Neuronal stem cell (in vitro differentiated cells): ENCODE data around the gene ALCAM.
A peak's percentile ranks its signal among the peaks of the same experiment; 100 is the strongest.

ENCODE experiments used
- DNase-seq: peaks from one replicate; pipeline ENCODE4 v3.0.0-alpha.2; 2013; ENCODE audit warnings: low spot score
- H2AFZ ChIP-seq: one replicate; pipeline ENCODE4 v1.6.1; 2013; ENCODE audit warnings: mild to moderate bottlenecking, low read length, inconsistent platforms
- H2AK5ac ChIP-seq: 2 replicates; pipeline ENCODE4 v1.6.1; 2013; ENCODE audit warnings: low read depth, mild to moderate bottlenecking, inconsistent platforms, low read length, moderate library complexity, mixed read lengths
- H2BK120ac ChIP-seq: 2 replicates; pipeline ENCODE4 v1.6.1; 2013; ENCODE audit warnings: low read depth, mild to moderate bottlenecking, inconsistent platforms, low read length, moderate library complexity, mixed read lengths
- H2BK12ac ChIP-seq: one replicate; pipeline ENCODE4 v1.6.1; 2013; ENCODE audit warnings: low read length, inconsistent platforms
- H2BK15ac ChIP-seq: 2 replicates; pipeline ENCODE4 v1.6.1; 2013; ENCODE audit warnings: mild to moderate bottlenecking, low read length, inconsistent platforms, mixed read lengths
- H2BK5ac ChIP-seq: one replicate; pipeline ENCODE4 v1.6.1; 2013; ENCODE audit warnings: inconsistent platforms, mild to moderate bottlenecking, low read length, moderate library complexity
- H3K14ac ChIP-seq: one replicate; pipeline ENCODE4 v1.6.1; 2013; ENCODE audit warnings: low read length, inconsistent platforms
- H3K18ac ChIP-seq: 2 replicates; pipeline ENCODE4 v1.6.1; 2013; ENCODE audit warnings: low read length, inconsistent platforms
- H3K23ac ChIP-seq: 2 replicates; pipeline ENCODE4 v1.6.1; 2013; ENCODE audit warnings: low read depth, mild to moderate bottlenecking, mixed read lengths, low read length, inconsistent platforms; ENCODE audit not compliant: poor library complexity
- H3K27ac ChIP-seq: replicated peaks from 3 replicates; pipeline ENCODE4 v1.5.1; 2013; ENCODE audit warnings: low read length, inconsistent platforms
- H3K27me3 ChIP-seq, 3 experiments: 2 replicates each; pipeline ENCODE4 v1.6.1; 2013; ENCODE audit warnings: low read length in 3 of 3, mild to moderate bottlenecking in 2 of 3, inconsistent platforms in 1 of 3, low read depth in 1 of 3, mixed read lengths in 1 of 3, moderate library complexity in 1 of 3; ENCODE audit not compliant: control insufficient read depth in 3 of 3, insufficient read depth in 3 of 3
- H3K36me3 ChIP-seq, 2 donors: replicated peaks in 1 of 2; 2 replicates each; pipeline ENCODE4 v1.6.1; 2013; ENCODE audit warnings: low read length in 2 of 2; ENCODE audit not compliant: control insufficient read depth in 2 of 2, insufficient read depth in 2 of 2
- H3K4ac ChIP-seq: 2 replicates; pipeline ENCODE4 v1.6.1; 2013; ENCODE audit warnings: inconsistent platforms, mild to moderate bottlenecking, low read length, moderate library complexity
- H3K4me1 ChIP-seq, 2 donors: 1 replicate in 1 of 2; 2 replicates in 1 of 2; pipeline ENCODE4 v1.6.1; 2013; ENCODE audit warnings: low read length in 2 of 2, low read depth in 1 of 2; ENCODE audit not compliant: control insufficient read depth in 2 of 2, insufficient read depth in 1 of 2
- H3K4me2 ChIP-seq: one replicate; pipeline ENCODE4 v1.6.1; 2013; ENCODE audit warnings: mild to moderate bottlenecking, low read length, inconsistent platforms; ENCODE audit not compliant: insufficient read depth, poor library complexity, severe bottlenecking
- H3K4me3 ChIP-seq, 2 donors: 2 replicates each; pipeline ENCODE4 v1.5.1; 2013; ENCODE audit warnings: low read length in 2 of 2, mild to moderate bottlenecking in 2 of 2, inconsistent platforms in 1 of 2, moderate library complexity in 1 of 2
- H3K79me1 ChIP-seq: one replicate; pipeline ENCODE4 v1.6.1; 2013; ENCODE audit warnings: low read depth, mild to moderate bottlenecking, inconsistent platforms, low read length, moderate library complexity
- H3K9ac ChIP-seq: one replicate; pipeline ENCODE4 v1.6.1; 2013; ENCODE audit warnings: mild to moderate bottlenecking, low read depth, low read length, inconsistent platforms; ENCODE audit not compliant: poor library complexity
- H3K9me3 ChIP-seq, 2 donors: replicated peaks in 1 of 2; 2 replicates each; pipeline versions ENCODE3 to v1.6.1; 2013; ENCODE audit warnings: low read length in 2 of 2, mild to moderate bottlenecking in 2 of 2, inconsistent platforms in 1 of 2, low read depth in 1 of 2, mixed read lengths in 1 of 2, moderate library complexity in 1 of 2; ENCODE audit not compliant: control insufficient read depth in 2 of 2, insufficient read depth in 1 of 2
- H4K8ac ChIP-seq: one replicate; pipeline ENCODE4 v1.6.1; 2013; ENCODE audit warnings: low read depth, mild to moderate bottlenecking, inconsistent platforms, low read length, moderate library complexity
- H4K91ac ChIP-seq: one replicate; pipeline ENCODE4 v1.6.1; 2013; ENCODE audit warnings: low read length, low read depth, mild to moderate bottlenecking, inconsistent platforms; ENCODE audit not compliant: poor library complexity
- WGBS, 2 donors: extraction: QIAGEN DNeasy Blood & Tissue Kit; methylation state at CpG; one replicate each; pipeline ENCODE4 v1.1.7; 2013; ENCODE audit warnings: missing lambda C conversion rate in 2 of 2, mixed read lengths in 1 of 2; ENCODE audit not compliant: insufficient read length in 2 of 2, insufficient replicate concordance in 1 of 2; ENCODE audit errors: extremely low coverage in 2 of 2; 5-methylcytosine and 5-hydroxymethylcytosine counted together

Gene ALCAM

GRCh38 chr3:105515372-105515771 is 148.7 kb downstream of the ALCAM start:
- no peaks in the 10 kb centered on the region for H3K9me3 ChIP-seq
- H3K27ac ChIP-seq: no peak overlapping the region
- no peak overlapping the region for H3K23ac ChIP-seq
- H3K27me3 ChIP-seq: no peaks in the 10 kb centered on the region
- H2AK5ac ChIP-seq: no peak overlapping the region
- H4K8ac ChIP-seq: no peak overlapping the region
- no peak for DNase-seq
- H3K79me1 ChIP-seq: no peaks in the 10 kb centered on the region
- no peaks in the 10 kb centered on the region for H3K36me3 ChIP-seq
- H3K18ac ChIP-seq: no peak overlapping the region
- no peak overlapping the region for H3K9ac ChIP-seq
- no peak overlapping the region for H3K14ac ChIP-seq
- H3K4me3 ChIP-seq: no peak overlapping the region
- no CpG with 5 or more reads among the region's 2 CpGs for WGBS, 2 donors
- H2BK12ac ChIP-seq: no peak overlapping the region
- H3K4ac ChIP-seq: no peak overlapping the region
- no peaks in the 10 kb centered on the region for H3K4me1 ChIP-seq
- no peak overlapping the region for H2BK120ac ChIP-seq
- no peak overlapping the region for H4K91ac ChIP-seq
- no peak overlapping the region for H3K4me2 ChIP-seq
- no peak overlapping the region for H2BK15ac ChIP-seq
- H2BK5ac ChIP-seq: no peak overlapping the region
- no peak overlapping the region for H2AFZ ChIP-seq

GRCh38 chr3:105516972-105517371 is 150.3 kb downstream of the ALCAM start:
- no peak overlapping the region for H2BK5ac ChIP-seq
- no peak overlapping the region for H2AFZ ChIP-seq
- H2BK15ac ChIP-seq: no peak overlapping the region
- no peak overlapping the region for H4K8ac ChIP-seq
- H3K18ac ChIP-seq: no peak overlapping the region
- H3K4ac ChIP-seq: no peak overlapping the region
- no peak for DNase-seq
- no peak overlapping the region for H3K9ac ChIP-seq
- no peak overlapping the region for H3K4me3 ChIP-seq
- no peak overlapping the region for H4K91ac ChIP-seq
- WGBS, 2 donors: no CpG with 5 or more reads among the region's 6 CpGs
- no peaks in the 10 kb centered on the region for H3K27me3 ChIP-seq
- no peaks in the 10 kb centered on the region for H3K4me1 ChIP-seq
- no peaks in the 10 kb centered on the region for H3K9me3 ChIP-seq
- H2AK5ac ChIP-seq: no peak overlapping the region
- H3K23ac ChIP-seq: no peak overlapping the region
- no peaks in the 10 kb centered on the region for H3K79me1 ChIP-seq
- H3K27ac ChIP-seq: no peak overlapping the region
- no peak overlapping the region for H3K4me2 ChIP-seq
- H3K36me3 ChIP-seq: no peaks in the 10 kb centered on the region
- H2BK12ac ChIP-seq: no peak overlapping the region
- no peak overlapping the region for H2BK120ac ChIP-seq
- no peak overlapping the region for H3K14ac ChIP-seq

- Histone ChIP-seq H3K9ac (no peak overlapping the region), H3K23ac (no peak overlapping the region), H3K4me3 (no peak overlapping the region), H3K27me3 (no peaks in the 10 kb centered on the region), H4K8ac (no peak overlapping the region), H2BK120ac (no peak overlapping the region), H3K9me3 (no peaks in the 10 kb centered on the region), H3K4ac (no peak overlapping the region), H3K27ac (no peak overlapping the region), H2BK5ac (no peak overlapping the region), H3K18ac (no peak overlapping the region), H4K91ac (no peak overlapping the region), H2AFZ (no peak overlapping the region), H3K36me3 (no peaks in the 10 kb centered on the region), H2BK15ac (no peak overlapping the region), H2BK12ac (no peak overlapping the region), H3K4me2 (no peak overlapping the region), H3K14ac (no peak overlapping the region), H3K4me1 (no peaks in the 10 kb centered on the region), H3K79me1 (no peaks in the 10 kb centered on the region), H2AK5ac (no peak overlapping the region)
- no peak for DNase-seq
Measured at GRCh38 chr3:105518203-105518602, 151.5 kb downstream of the ALCAM start.

- Histone ChIP-seq H2BK5ac (no peak overlapping the region), H3K4me2 (no peak overlapping the region), H2BK15ac (no peak overlapping the region), H3K79me1 (no peaks in the 10 kb centered on the region), H2BK12ac (no peak overlapping the region), H3K18ac (no peak overlapping the region), H2AK5ac (no peak overlapping the region), H3K4me3 (no peak overlapping the region), H3K27me3 (no peaks in the 10 kb centered on the region), H4K91ac (no peak overlapping the region), H2BK120ac (no peak overlapping the region), H3K14ac (no peak overlapping the region), H4K8ac (no peak overlapping the region), H3K9ac (no peak overlapping the region), H2AFZ (no peak overlapping the region), H3K27ac (no peak overlapping the region), H3K4me1 (no peaks in the 10 kb centered on the region), H3K23ac (no peak overlapping the region), H3K4ac (no peak overlapping the region), H3K9me3 (no peaks in the 10 kb centered on the region), H3K36me3 (no peaks in the 10 kb centered on the region)
- no CpG with 5 or more reads among the region's 4 CpGs for WGBS, 2 donors
- DNase-seq: peak; percentile 48
Measured at GRCh38 chr3:105518806-105519418, 152.2 kb downstream of the ALCAM start.
